Panc1 (cell line): ENCODE results near the gene LRIG2. TPM values are rescaled to one million over a fixed set of nuclear protein-coding genes. Genes with fewer than 3 reads are reported as not detected.
"Not testable (repeated sequence)": the region's sequence is repeated elsewhere in the genome, so short reads cannot be mapped to it uniquely, and the experiment has no call there.

Experiments used
- ATAC-seq: fragments of 200-7000 bp; cut with Tn5 transposase; 2 replicates; pipeline ENCODE4 v1.9.1; 2020; ENCODE audit warnings: mild to moderate bottlenecking, moderate library complexity
- BruUV-seq: library from RNA; stranded (reverse); fragments of 400-500 nt; replicated peaks from 2 replicates; lab custom pipeline; 2021; lab: Mats Ljungman, UMichigan
- CTCF ChIA-PET: fragments of 300-600 bp; sonication (Branson Sonifier 250); formaldehyde crosslinking; loops from one replicate; lab custom pipeline; 2022; ENCODE audit warnings: antibody characterized with exemption; lab: Charles Lee
- POLR2A ChIA-PET: fragments of 300-600 bp; sonication (Branson Sonifier 250); formaldehyde crosslinking; loops from one replicate; lab custom pipeline; 2022; ENCODE audit warnings: antibody characterized with exemption; lab: Charles Lee
- DNase-seq: peaks from one replicate; pipeline ENCODE4 v3.0.0-alpha.2; 2010; ENCODE audit warnings: low read depth, low spot score
- H3K27ac ChIP-seq: 2 replicates; pipeline ENCODE4 v1.5.1; 2011; ENCODE audit warnings: mild to moderate bottlenecking, low read length, inconsistent platforms
- H3K27me3 ChIP-seq: fragments of 200-500 bp; sonication (Bioruptor generic); 2 replicates; pipeline ENCODE4 v1.6.0; 2014; ENCODE audit warnings: low read length, inconsistent platforms; ENCODE audit not compliant: control insufficient read depth, insufficient read depth
- H3K36me3 ChIP-seq: fragments of 200-500 bp; sonication (Bioruptor generic); 2 replicates; pipeline ENCODE4 v1.5.1; 2014; ENCODE audit warnings: inconsistent platforms, mild to moderate bottlenecking, low read length, moderate library complexity; ENCODE audit not compliant: control insufficient read depth, insufficient read depth
- H3K4me1 ChIP-seq: 2 replicates; pipeline ENCODE4 v1.5.1; 2011; ENCODE audit warnings: inconsistent platforms, mild to moderate bottlenecking, low read length, moderate library complexity; ENCODE audit not compliant: control insufficient read depth, insufficient read depth
- H3K4me3 ChIP-seq, 2 experiments: 2 replicates each; pipeline ENCODE4 v1.5.1; 2011 to 2012; ENCODE audit warnings: low read depth in 2 of 2, low read length in 2 of 2, mild to moderate bottlenecking in 2 of 2, inconsistent platforms in 1 of 2, moderate library complexity in 1 of 2
- H3K9me3 ChIP-seq: fragments of 200-500 bp; sonication (Bioruptor generic); 2 replicates; pipeline ENCODE4 v1.5.1; 2014; ENCODE audit warnings: low read depth, mild to moderate bottlenecking, inconsistent platforms, low read length, moderate library complexity; ENCODE audit not compliant: control insufficient read depth, insufficient read depth
- POLR2AphosphoS5 ChIP-seq: IDR thresholded peaks from 2 replicates; pipeline ENCODE4 v1.6.1; 2012; ENCODE audit warnings: mild to moderate bottlenecking, low read depth, low read length, moderate library complexity
- SIN3A ChIP-seq: IDR thresholded peaks from 2 replicates; pipeline ENCODE4 v1.6.1; 2012; ENCODE audit warnings: low read depth, mild to moderate bottlenecking, low read length, moderate library complexity, borderline replicate concordance; ENCODE audit not compliant: insufficient read depth
- TCF7L2 ChIP-seq: IDR thresholded peaks from 2 replicates; pipeline ENCODE4 v1.6.1; 2011; ENCODE audit warnings: mild to moderate bottlenecking, low read depth, low read length, inconsistent platforms
- in situ Hi-C: cut with HindIII; loops from 2 replicates; pipeline ENCODE4 v1.10.0; 2016; ENCODE audit warnings: low sequenced_read_pairs, low pct_unique_long_range_greater_than_20kb
- intact Hi-C: fragments of 100-400 bp; cut with micrococcal nuclease; formaldehyde crosslinking; loops from one replicate; pipeline ENCODE4 v1.10.0; 2022; ENCODE audit not compliant: unreplicated experiment
- total RNA-seq: library from RNA; stranded (reverse); gene quantifications from one replicate; pipeline ENCODE4 v1.2.1, GENCODE V29; 2021; ENCODE audit not compliant: unreplicated experiment
- TF ChIP-seq, protein P1 (sequence below), 2 experiments: IDR thresholded peaks; 2 replicates each; pipeline ENCODE4 v1.6.1; 2011 to 2012; ENCODE audit warnings: low read depth in 2 of 2, control low read depth in 1 of 2, low read length in 1 of 2, mild to moderate bottlenecking in 1 of 2, moderate library complexity in 1 of 2; ENCODE audit not compliant: insufficient read depth in 1 of 2
- TF ChIP-seq, protein P2 (sequence below): fragments of 450-650 bp; IDR thresholded peaks from 2 replicates; pipeline ENCODE4 v1.5.1; 2017; ENCODE audit warnings: mild to moderate bottlenecking

LRIG2 gene
- total RNA-seq, 1 experiment from 2014 or later: 8.9 TPM

DNA sequence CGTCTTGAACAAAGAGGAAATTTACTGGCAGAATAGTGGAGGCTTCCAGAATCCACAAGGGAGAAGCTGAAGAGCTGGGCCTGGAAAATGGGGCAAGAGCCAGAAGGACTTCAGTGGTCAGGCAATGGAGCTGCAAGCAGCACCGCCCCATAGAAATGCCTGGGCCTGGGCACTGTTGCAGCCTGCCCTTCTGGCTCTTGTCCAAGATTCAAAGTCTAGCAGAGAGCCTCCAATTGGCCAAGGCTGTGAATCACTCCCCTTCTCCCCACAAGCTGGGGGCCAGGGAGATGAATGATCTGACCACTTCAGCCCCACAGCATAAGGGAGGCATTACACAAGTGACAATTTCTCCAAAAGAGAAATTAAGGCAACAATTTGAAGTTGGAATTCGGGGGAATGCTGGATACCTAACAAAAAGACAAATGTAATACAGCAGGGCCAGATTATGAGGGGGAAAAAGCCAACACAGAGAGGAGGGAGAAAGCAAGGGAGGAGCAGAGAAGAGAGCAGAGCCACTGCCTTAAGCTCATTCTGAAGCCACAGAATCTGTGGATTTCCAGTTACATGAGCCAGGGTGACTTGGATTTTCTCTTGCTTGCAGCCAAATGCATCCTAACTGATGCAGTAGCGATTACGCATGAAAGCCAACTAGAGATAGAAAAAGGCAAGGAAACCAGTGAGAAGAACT lies 80.3 kb downstream of the LRIG2 start:
- no TSS peak for BruUV-seq
- Histone ChIP-seq H3K27me3 (no peaks in the 10 kb centered on the region), H3K36me3 (no peaks in the 10 kb centered on the region), H3K9me3 (no peaks in the 10 kb centered on the region), H3K27ac (no peak overlapping the region), H3K4me3 (no peak overlapping the region), H3K4me1 (no peaks in the 10 kb centered on the region)
- ChIA-PET POLR2A (no interaction called here), CTCF (no interaction called here)
- in situ Hi-C loops: no loop called here
- TF ChIP-seq SIN3A: no peak
- TF ChIP-seq POLR2AphosphoS5: no peak
- TF ChIP-seq, protein P1, sequence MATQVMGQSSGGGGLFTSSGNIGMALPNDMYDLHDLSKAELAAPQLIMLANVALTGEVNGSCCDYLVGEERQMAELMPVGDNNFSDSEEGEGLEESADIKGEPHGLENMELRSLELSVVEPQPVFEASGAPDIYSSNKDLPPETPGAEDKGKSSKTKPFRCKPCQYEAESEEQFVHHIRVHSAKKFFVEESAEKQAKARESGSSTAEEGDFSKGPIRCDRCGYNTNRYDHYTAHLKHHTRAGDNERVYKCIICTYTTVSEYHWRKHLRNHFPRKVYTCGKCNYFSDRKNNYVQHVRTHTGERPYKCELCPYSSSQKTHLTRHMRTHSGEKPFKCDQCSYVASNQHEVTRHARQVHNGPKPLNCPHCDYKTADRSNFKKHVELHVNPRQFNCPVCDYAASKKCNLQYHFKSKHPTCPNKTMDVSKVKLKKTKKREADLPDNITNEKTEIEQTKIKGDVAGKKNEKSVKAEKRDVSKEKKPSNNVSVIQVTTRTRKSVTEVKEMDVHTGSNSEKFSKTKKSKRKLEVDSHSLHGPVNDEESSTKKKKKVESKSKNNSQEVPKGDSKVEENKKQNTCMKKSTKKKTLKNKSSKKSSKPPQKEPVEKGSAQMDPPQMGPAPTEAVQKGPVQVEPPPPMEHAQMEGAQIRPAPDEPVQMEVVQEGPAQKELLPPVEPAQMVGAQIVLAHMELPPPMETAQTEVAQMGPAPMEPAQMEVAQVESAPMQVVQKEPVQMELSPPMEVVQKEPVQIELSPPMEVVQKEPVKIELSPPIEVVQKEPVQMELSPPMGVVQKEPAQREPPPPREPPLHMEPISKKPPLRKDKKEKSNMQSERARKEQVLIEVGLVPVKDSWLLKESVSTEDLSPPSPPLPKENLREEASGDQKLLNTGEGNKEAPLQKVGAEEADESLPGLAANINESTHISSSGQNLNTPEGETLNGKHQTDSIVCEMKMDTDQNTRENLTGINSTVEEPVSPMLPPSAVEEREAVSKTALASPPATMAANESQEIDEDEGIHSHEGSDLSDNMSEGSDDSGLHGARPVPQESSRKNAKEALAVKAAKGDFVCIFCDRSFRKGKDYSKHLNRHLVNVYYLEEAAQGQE (IDR thresholded peaks at IDR 0.05; ENCODE audit: insufficient read depth in 1 of 2, low read depth in 2 of 2, low read length in 1 of 2): no peak
- TF ChIP-seq, protein P2, sequence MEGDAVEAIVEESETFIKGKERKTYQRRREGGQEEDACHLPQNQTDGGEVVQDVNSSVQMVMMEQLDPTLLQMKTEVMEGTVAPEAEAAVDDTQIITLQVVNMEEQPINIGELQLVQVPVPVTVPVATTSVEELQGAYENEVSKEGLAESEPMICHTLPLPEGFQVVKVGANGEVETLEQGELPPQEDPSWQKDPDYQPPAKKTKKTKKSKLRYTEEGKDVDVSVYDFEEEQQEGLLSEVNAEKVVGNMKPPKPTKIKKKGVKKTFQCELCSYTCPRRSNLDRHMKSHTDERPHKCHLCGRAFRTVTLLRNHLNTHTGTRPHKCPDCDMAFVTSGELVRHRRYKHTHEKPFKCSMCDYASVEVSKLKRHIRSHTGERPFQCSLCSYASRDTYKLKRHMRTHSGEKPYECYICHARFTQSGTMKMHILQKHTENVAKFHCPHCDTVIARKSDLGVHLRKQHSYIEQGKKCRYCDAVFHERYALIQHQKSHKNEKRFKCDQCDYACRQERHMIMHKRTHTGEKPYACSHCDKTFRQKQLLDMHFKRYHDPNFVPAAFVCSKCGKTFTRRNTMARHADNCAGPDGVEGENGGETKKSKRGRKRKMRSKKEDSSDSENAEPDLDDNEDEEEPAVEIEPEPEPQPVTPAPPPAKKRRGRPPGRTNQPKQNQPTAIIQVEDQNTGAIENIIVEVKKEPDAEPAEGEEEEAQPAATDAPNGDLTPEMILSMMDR: no peak
- TF ChIP-seq TCF7L2: no peak
- ATAC-seq: no peak
- no peak for DNase-seq
- intact Hi-C loops: no loop called here

DNA sequence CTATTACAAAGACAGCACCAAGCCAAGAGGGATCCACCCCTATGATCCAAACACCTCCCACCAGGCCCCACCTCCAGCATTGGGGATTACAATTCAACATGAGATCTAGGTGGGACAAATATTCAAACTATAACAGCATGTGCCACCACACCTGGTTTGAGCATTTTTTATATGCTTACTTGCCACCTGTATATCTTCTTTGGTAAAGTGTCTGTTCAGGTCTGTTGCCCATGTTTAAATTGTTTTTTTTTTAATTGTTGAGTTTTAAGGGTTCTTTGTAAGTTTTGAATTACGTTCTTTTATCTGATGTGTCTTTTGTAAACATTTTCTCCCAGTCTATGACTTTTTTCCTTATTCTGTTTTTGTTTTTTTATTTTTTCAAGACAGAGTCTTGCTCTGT lies 83.4 kb downstream of the LRIG2 start:
- no peaks in the 10 kb centered on the region for H3K4me1 ChIP-seq
- H3K4me3 ChIP-seq: no peak overlapping the region
- ChIA-PET POLR2A (no interaction called here), CTCF (no interaction called here)
- ATAC-seq (no peak), DNase-seq (no peak)
- H3K9me3 ChIP-seq: no peaks in the 10 kb centered on the region
- BruUV-seq: no TSS peak
- H3K27me3 ChIP-seq: no peaks in the 10 kb centered on the region
- no peaks in the 10 kb centered on the region for H3K36me3 ChIP-seq
- intact Hi-C loops: no loop called here
- in situ Hi-C loops: no loop called here
- no peak overlapping the region for H3K27ac ChIP-seq
- TF ChIP-seq TCF7L2 (no peak), POLR2AphosphoS5 (no peak), SIN3A (no peak)
- TF ChIP-seq, protein P2: no peak
- TF ChIP-seq, protein P1 (IDR thresholded peaks at IDR 0.05; ENCODE audit: insufficient read depth in 1 of 2, low read depth in 2 of 2, low read length in 1 of 2): no peak

DNA sequence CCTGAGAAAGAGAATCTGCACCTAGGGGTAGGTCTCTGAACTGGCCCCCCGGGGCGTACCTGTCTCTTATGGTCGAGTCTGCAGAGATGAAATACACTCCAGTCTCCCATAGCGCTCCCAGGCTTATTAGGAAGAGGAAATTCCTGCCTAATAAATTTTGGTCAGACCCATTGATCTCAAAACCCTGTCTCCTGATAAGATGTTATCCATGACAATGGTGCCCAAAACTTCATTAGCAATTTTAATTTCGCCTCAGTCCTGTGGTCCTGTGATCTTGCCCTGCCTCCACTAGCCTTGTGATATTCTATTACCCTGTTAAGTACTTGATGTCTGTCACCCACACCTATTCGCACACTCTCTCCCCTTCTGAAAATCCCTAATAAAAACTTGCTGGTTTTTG lies 85.7 kb downstream of the LRIG2 start:
- in situ Hi-C loops, H3K36me3 ChIP-seq, H3K27me3 ChIP-seq, intact Hi-C loops, DNase-seq, H3K4me3 ChIP-seq, ATAC-seq, H3K4me1 ChIP-seq, POLR2A ChIA-PET, BruUV-seq, H3K9me3 ChIP-seq, CTCF ChIA-PET, H3K27ac ChIP-seq: not testable (repeated sequence)
